ENCODE results near the gene LONRF3. TPM values are rescaled to one million over a fixed set of nuclear protein-coding genes. Genes with fewer than 3 reads are reported as not detected.

Gene LONRF3
- total and polyA plus RNA-seq, 2 of the 8 experiments (the other 6 are each of a cell fraction or from before 2014, with no cell fraction given), result 0.11 TPM; not detected in 1

- TF ChIP-seq CHD7 (IDR thresholded peaks at IDR 0.05; ENCODE audit: insufficient replicate concordance, low read length), result no peak
- no peak for TF ChIP-seq NRF1 (IDR thresholded peaks at IDR 0.05; ENCODE audit: low read depth, low read length)
- no peak for TF ChIP-seq SIX5 (IDR thresholded peaks at IDR 0.05; ENCODE audit: low read depth, low read length)
- no peak for TF ChIP-seq SIN3A (conservative IDR thresholded peaks at IDR 0.05 in 1 of 2, IDR thresholded peaks at IDR 0.05 in 1 of 2; ENCODE audit: low read depth in 1 of 2, low read length in 2 of 2)
- no peak for TF ChIP-seq FOSL1 (IDR thresholded peaks at IDR 0.05; ENCODE audit: insufficient read depth, low read depth, low read length)
- no peak for TF ChIP-seq CTBP2 (IDR thresholded peaks at IDR 0.05; ENCODE audit: borderline replicate concordance, insufficient read depth, insufficient read length, low read length)
Measured at GRCh38 chrX:118988911-118989310, 14.5 kb downstream of the LONRF3 start (continued).
